ENCODE measurements around the gene ATP6AP1.

ATP6AP1 gene

GRCh38 chrX:154430916-154431315 lies 2.4 kb downstream of the ATP6AP1 start:
- DNase-seq = no peak

GRCh38 chrX:154431341-154431740 lies 2.9 kb downstream of the ATP6AP1 start:
- no peak for DNase-seq

- DNase-seq = no peak
Observed at GRCh38 chrX:154432210-154432609, 3.7 kb downstream of the ATP6AP1 start.

GRCh38 chrX:154433605-154434004 lies 5.1 kb downstream of the ATP6AP1 start:
- no peak for DNase-seq

GRCh38 chrX:154434394-154435168 lies 6.1 kb downstream of the ATP6AP1 start:
- DNase-seq = no peak

GRCh38 chrX:154435171-154435733 lies 6.8 kb downstream of the ATP6AP1 start:
- no peak for DNase-seq

GRCh38 chrX:154436374-154436982 lies 8.0 kb downstream of the ATP6AP1 start:
- DNase-seq = peak; percentile 42

- no peak for DNase-seq
Observed at GRCh38 chrX:154436983-154437752, 8.7 kb downstream of the ATP6AP1 start, which contains the start of gene GDI1. TSS of gene GDI1 (plus strand) at chrX:154437154. CDS start at chrX:154437255, 101 bp downstream.

- DNase-seq = no peak
Observed at GRCh38 chrX:154437971-154438893, 9.8 kb downstream of the ATP6AP1 start.

- no peak for DNase-seq
Observed at GRCh38 chrX:154439841-154440240, 11.4 kb downstream of the ATP6AP1 start.

- DNase-seq = no peak
Observed at GRCh38 chrX:154440623-154441357, 12.3 kb downstream of the ATP6AP1 start.

- no peak for DNase-seq
Observed at GRCh38 chrX:154441564-154441963, 13.1 kb downstream of the ATP6AP1 start.

GRCh38 chrX:154441984-154442707 lies 13.7 kb downstream of the ATP6AP1 start:
- DNase-seq = no peak

GRCh38 chrX:154443479-154443910 lies 15.0 kb downstream of the ATP6AP1 start:
- no peak for DNase-seq

GRCh38 chrX:154443992-154444754 lies 15.7 kb downstream of the ATP6AP1 start, which contains the start of gene FAM50A:
TSS of gene FAM50A (plus strand) at chrX:154444141. CDS start at chrX:154444236, 95 bp downstream.
- peak; percentile 48 for DNase-seq

- DNase-seq = no peak
Observed at GRCh38 chrX:154444755-154445246, 16.3 kb downstream of the ATP6AP1 start.

GRCh38 chrX:154445776-154446175 lies 17.3 kb downstream of the ATP6AP1 start:
- DNase-seq = no peak

- DNase-seq = no peak
Observed at GRCh38 chrX:154446430-154446829, 18.0 kb downstream of the ATP6AP1 start.

- DNase-seq = no peak
Observed at GRCh38 chrX:154448484-154448883, 20.0 kb downstream of the ATP6AP1 start.

GRCh38 chrX:154449618-154450017 lies 21.1 kb downstream of the ATP6AP1 start:
- DNase-seq = no peak
